A673 (cell line): ENCODE measurements around the gene TSKU.

Source experiments
- CTCF ChIP-seq: fragments of 300-800, 200-600 bp; sonication (generic); conservative IDR thresholded peaks from 2 replicates; pipeline ENCODE4 v1.5.1; 2017; ENCODE audit warnings: low read depth, mild to moderate bottlenecking, antibody characterized with exemption, low read length, moderate library complexity, mixed read lengths
- EZH2 ChIP-seq: fragments of 200-600 bp; sonication (generic); IDR thresholded peaks from 2 replicates; pipeline ENCODE4 v1.6.1; 2017; ENCODE audit warnings: borderline replicate concordance, low read depth, mild to moderate bottlenecking, mixed read lengths, antibody characterized with exemption, low read length; ENCODE audit not compliant: poor library complexity, severe bottlenecking

DNA sequence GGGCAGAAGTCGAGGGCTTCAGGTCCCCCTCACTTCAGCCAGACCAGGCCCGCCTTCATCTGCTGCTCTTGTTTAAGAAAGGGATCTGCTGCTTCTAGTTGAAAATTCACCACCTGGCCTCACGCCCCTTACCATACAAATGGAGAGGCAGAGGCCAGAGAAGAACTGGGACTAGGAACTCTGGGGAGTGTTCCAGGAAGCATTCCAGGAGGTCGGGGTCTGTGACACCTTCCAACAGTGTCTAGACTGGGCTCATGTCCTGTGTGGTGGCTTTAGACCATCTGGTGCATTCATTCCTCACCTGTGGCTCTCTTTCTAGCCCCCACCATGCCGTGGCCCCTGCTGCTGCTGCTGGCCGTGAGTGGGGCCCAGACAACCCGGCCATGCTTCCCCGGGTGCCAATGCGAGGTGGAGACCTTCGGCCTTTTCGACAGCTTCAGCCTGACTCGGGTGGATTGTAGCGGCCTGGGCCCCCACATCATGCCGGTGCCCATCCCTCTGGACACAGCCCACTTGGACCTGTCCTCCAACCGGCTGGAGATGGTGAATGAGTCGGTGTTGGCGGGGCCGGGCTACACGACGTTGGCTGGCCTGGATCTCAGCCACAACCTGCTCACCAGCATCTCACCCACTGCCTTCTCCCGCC lies 12.3 kb downstream of the TSKU start:
- TF ChIP-seq CTCF (no peak), EZH2 (no peak)
